Pancreas (tissue), 10 donors: ENCODE measurements around the gene TMA7. TPM values are rescaled to one million over a fixed set of nuclear protein-coding genes. Genes with fewer than 3 reads are reported as not detected.

Experiments used
- ATAC-seq, 4 donors: fragments of 200-7000 bp; cut with Tn5 transposase; one replicate each; pipeline versions ENCODE4 v1.8.0 to v1.9.1; 2020; ENCODE audit warnings: mild to moderate bottlenecking in 4 of 4, moderate library complexity in 4 of 4
- DNase-seq, 6 donors: peaks; one replicate each; pipeline ENCODE4 v3.0.0-alpha.2; 2020
- FAIRE-seq: peaks from 2 replicates; lab custom pipeline; 2012; peaks lifted over from hg19 to GRCh38; lab: Jason Lieb, UNC
- H3K27ac ChIP-seq, 4 donors: fragments of 200-600 bp; sonication (generic); 1 replicate in 3 of 4; 2 replicates in 1 of 4; pipeline versions ENCODE4 v1.5.0 to v1.8.0; 2020
- H3K27me3 ChIP-seq, 4 donors: fragments of 200-600 bp; one replicate each; pipeline ENCODE4 v1.8.0; 2021
- H3K36me3 ChIP-seq, 3 donors: fragments of 200-600 bp; sonication (generic) in 1 of 3; one replicate each; pipeline versions ENCODE4 v1.5.0 to v1.8.0; 2020 to 2021
- H3K4me1 ChIP-seq, 3 donors: fragments of 200-600 bp; one replicate each; pipeline ENCODE4 v1.8.0; 2021
- H3K4me3 ChIP-seq, 4 donors: fragments of 200-600 bp; sonication (generic) in 2 of 4; one replicate each; pipeline versions ENCODE4 v1.5.0 to v1.8.0; 2020 to 2021
- H3K9me3 ChIP-seq, 4 donors: fragments of 200-600 bp; one replicate each; pipeline ENCODE4 v1.8.0; 2021
- CTCF ChIP-seq, 4 donors: fragments of 200-600 bp; sonication (generic) in 3 of 4; IDR thresholded peaks; one replicate each; pipeline versions ENCODE4 v1.5.0 to v1.8.0; 2021; ENCODE audit warnings: antibody characterized with exemption in 4 of 4
- WGBS, 2 donors: extraction: QIAGEN DNeasy Blood & Tissue Kit; methylation state at CpG; one replicate each; pipeline ENCODE4 v1.1.7; 2013; 5-methylcytosine and 5-hydroxymethylcytosine counted together
- intact Hi-C, 3 donors: fragments of 100-400 bp; cut with DNase I; formaldehyde crosslinking; loops; one replicate each; pipeline versions ENCODE4 v1.11.1 to v1.14.2; 2022
- polyA plus RNA-seq, 2 donors: library from polyadenylated mRNA; stranded (reverse); fragments of 200-250 nt; gene quantifications; one replicate each; pipeline ENCODE4 v1.2.3, GENCODE V29; 2013
- total RNA-seq, 6 donors: library from RNA; stranded (reverse); fragmentation: NEBNext Ultra II Directional in 4 of 6; extraction: Animal tissue kit (Norgen Biotek cat#: 25700) in 4 of 6; gene quantifications; one replicate each; pipeline versions ENCODE4 v1.2.1 to v1.2.4, GENCODE V29; 2021 to 2023
- donor health status: healthy with polysubstance abuse.
- donor health status: DM: no; HTN: no; CAD: no; lungs with moderate emphysema.
- donor health status: DM: no; HTN: no; CAD: no.
- donor health status: control.
- donor health status: control.
- donor health status: Bipolar disorder and iron deficiency.
- donor health status: DM: yes; HTN: yes; CAD: no.
- donor health status: DM: no; HTN: no; CAD: no.
- donor health status: DM: no; HTN: no; CAD: no.
- donor health status: DM: yes; HTN: yes; CAD: no.

Gene TMA7
- total and polyA plus RNA-seq, 8 donors = 59.0 to 320 (median 72.5) TPM

DNA sequence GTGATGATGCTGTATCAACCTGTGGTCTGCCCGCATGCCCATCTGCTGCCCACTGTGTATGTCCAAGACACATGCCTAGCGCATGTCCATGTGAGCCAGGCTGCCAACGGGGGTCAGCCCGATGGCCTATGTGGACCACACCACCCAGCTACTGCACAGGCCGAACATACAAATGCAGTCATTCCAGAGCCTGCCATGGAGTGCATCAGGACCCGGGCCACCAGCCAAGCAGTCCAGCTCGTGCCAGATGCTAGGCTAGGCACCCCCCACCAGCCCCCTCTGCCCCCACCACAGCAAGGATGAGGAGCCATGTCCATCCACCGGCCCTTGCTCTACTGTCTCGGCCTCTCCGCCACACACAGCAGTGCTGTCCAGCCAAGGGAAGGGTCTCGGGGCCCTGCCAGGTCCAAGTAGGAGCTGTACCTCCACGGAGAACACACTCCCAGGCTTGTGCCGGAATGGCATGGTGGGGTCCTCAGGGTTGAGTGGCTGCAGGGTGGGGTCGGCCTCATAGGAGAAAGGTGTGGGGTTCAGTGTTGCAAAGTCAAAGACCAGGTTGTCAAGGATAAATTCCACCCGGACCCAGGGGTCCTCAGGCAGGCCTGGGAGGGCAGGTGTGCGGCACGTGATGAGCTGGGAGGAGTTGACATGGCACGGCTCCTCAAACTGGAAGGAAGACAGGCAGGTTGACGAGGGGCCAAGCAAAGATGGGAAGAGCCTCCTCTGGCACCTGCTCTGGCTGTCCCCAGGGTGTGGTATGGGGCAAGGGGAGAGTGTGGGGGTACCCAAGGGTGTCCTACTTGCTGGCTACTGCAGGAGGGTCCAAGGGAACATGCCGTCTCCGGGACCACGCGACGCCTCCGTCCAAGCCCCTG, 25.4 kb upstream of the TMA7 start:
- FAIRE-seq = no peak
- no peak overlapping the region for H3K27ac ChIP-seq
- WGBS, 2 donors = 90 to 92% methylated on average over 25 of the region's 25 CpGs
- no peak overlapping the region for H3K4me3 ChIP-seq
- no peak for TF ChIP-seq CTCF (IDR thresholded peaks at IDR 0.05)
- peak in 3 of 6 donors; percentile 32 to 44 (median 43) for DNase-seq
- ATAC-seq = no peak
- H3K4me1 ChIP-seq = no peaks in the 10 kb centered on the region
- intact Hi-C loops = no loop called here
- no peaks in the 10 kb centered on the region for H3K27me3 ChIP-seq
- H3K9me3 ChIP-seq = no peaks in the 10 kb centered on the region
- peaks cover 0 to 83% (median 42%) of the 10 kb centered on the region in 3 donors for H3K36me3 ChIP-seq

GRCh38 chr3:48415251-48415953, 24.7 kb upstream of the TMA7 start:
- no peak for FAIRE-seq
- no peaks in the 10 kb centered on the region for H3K9me3 ChIP-seq

DNA sequence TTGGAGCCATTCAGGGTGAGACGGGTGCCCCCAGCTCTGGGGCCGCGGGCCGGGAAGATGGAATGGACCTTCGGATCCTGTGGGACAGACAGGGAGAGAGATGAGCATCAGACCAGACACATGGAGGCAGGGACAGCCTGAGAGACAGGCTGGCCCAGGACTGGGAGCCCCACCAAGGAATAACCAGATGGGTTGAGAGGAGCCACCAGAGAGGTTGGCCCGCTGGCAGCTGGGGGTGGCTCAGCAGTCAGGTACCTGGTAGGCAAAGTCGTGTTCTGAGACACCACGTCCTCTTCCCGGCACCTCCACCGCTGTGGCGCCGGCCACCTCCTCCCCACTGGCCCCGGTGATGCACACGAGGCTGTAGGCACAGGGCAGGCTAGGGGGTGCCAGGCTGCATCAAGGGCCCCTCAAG, 24.0 kb upstream of the TMA7 start:
- no peak for FAIRE-seq
- Histone ChIP-seq H3K9me3 (no peaks in the 10 kb centered on the region), H3K27me3 (no peaks in the 10 kb centered on the region), H3K4me1 (no peaks in the 10 kb centered on the region), H3K36me3 (peaks cover 0 to 68% (median 38%) of the 10 kb centered on the region in 3 donors), H3K4me3 (no peak overlapping the region), H3K27ac (no peak overlapping the region)
- intact Hi-C loops = no loop called here
- ATAC-seq = no peak
- peak in 2 of 6 donors; percentile 15 to 56 for DNase-seq
- no peak for TF ChIP-seq CTCF (IDR thresholded peaks at IDR 0.05)
- 92% methylated on average over 13 to 14 of the region's 14 CpGs for WGBS, 2 donors

More at GRCh38 chr3:48415251-48415953, 24.7 kb upstream of the TMA7 start:
- H3K4me1 ChIP-seq = no peaks in the 10 kb centered on the region
- no peak overlapping the region for H3K4me3 ChIP-seq
- no peaks in the 10 kb centered on the region for H3K27me3 ChIP-seq
- H3K27ac ChIP-seq = no peak overlapping the region
- WGBS, 2 donors = 94 to 95% methylated on average over 24 of the region's 24 CpGs
- intact Hi-C loops = no loop called here
- H3K36me3 ChIP-seq = peaks cover 0 to 75% (median 43%) of the 10 kb centered on the region in 3 donors
- ATAC-seq = no peak
- DNase-seq = peak in 1 of 6 donors; percentile 52
- TF ChIP-seq CTCF (IDR thresholded peaks at IDR 0.05) = no peak

DNA sequence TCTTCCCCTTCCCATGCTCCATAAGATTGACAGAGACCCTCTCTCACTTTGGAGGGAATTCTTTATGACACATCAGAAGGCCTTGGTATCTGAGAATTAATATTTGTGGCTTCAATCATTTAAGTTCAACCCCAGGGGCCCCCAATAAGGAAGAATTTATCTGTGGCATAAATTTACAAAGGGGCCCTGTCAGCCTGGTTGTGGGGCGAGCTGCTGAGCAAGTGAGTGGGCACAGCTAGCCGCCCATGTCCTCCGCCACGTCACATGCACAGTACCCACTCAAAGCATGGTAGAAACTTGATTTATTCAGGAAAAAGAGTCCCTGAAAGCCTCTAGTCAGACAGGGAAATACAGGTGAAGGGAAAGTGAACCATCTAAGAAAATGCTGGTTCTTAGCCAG, 23.5 kb upstream of the TMA7 start:
- Histone ChIP-seq H3K27me3 (no peaks in the 10 kb centered on the region), H3K9me3 (no peaks in the 10 kb centered on the region), H3K27ac (no peak overlapping the region), H3K4me3 (no peak overlapping the region), H3K4me1 (no peaks in the 10 kb centered on the region), H3K36me3 (peaks cover 0 to 65% (median 36%) of the 10 kb centered on the region in 3 donors)
- intact Hi-C loops = no loop called here
- FAIRE-seq (no peak), ATAC-seq (no peak), DNase-seq (no peak)
- 97% methylated on average over 4 of the region's 4 CpGs for WGBS, 2 donors
- no peak for TF ChIP-seq CTCF (IDR thresholded peaks at IDR 0.05)
